Neural progenitor cell (in vitro differentiated cells): ENCODE measurements around the gene SDCCAG8.

ENCODE experiments used
- CTCF ChIP-seq: fragments of 200-600 bp; sonication (generic); IDR thresholded peaks from 2 replicates; pipeline ENCODE4 v1.5.1; 2017; ENCODE audit warnings: antibody characterized with exemption, mild to moderate bottlenecking
- EZH2 ChIP-seq: fragments of 200-600 bp; sonication (generic); IDR thresholded peaks from 2 replicates; pipeline ENCODE4 v1.6.1; 2017; ENCODE audit warnings: antibody characterized with exemption, mild to moderate bottlenecking, moderate library complexity
- EZH2phosphoT487 ChIP-seq: fragments of 200-600 bp; sonication (generic); IDR thresholded peaks from 2 replicates; pipeline ENCODE4 v1.6.1; 2017; ENCODE audit warnings: antibody characterized with exemption

DNA sequence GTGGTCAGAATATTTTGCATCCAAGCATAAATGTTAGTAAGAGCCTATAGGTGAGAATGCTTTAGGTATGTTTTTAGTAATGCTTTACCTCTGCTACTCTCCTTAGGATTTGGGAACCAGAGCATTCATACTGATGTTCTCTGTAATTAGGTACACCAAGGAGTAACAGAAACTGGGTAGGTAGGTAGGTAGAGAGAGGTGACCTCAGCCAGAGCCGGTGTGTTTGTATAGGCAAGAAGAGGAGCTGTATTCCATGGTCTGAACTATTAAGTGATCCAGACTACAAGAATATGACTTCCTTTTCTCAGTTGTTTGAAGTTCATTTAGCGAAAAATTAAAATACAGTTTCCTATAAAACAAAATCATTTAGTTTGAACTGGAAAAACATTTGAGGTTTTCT is 108.5 kb downstream of the SDCCAG8 start:
- TF ChIP-seq CTCF, result no peak
- no peak for TF ChIP-seq EZH2
- TF ChIP-seq EZH2phosphoT487, result no peak
